ENCODE data around the gene TCAP.

Gene TCAP

DNA sequence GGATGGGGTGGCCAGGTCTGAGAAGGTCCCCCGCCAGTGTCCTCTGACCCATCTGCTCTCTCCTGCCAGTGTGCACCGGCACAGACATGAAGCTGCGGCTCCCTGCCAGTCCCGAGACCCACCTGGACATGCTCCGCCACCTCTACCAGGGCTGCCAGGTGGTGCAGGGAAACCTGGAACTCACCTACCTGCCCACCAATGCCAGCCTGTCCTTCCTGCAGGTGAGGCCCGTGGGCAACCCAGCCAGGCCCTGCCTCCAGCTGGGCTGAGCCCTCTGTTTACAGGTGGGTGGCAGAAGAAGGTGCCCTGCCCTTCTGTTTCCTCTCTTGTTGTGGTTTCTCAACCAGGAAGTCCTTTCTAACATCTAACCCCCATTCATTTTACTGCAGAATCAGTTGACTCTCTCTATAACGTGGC is 41.8 kb downstream of the TCAP start:
- no peak for TF ChIP-seq RAD21 (IDR thresholded peaks at IDR 0.05; ENCODE audit: low read depth)
- no peak for TF ChIP-seq TCF12 (IDR thresholded peaks at IDR 0.05; ENCODE audit: low read depth)
- TF ChIP-seq EGR1 (IDR thresholded peaks at IDR 0.05) = no peak
- no peak for TF ChIP-seq CEBPB (IDR thresholded peaks at IDR 0.05)
- TF ChIP-seq TAF1 (IDR thresholded peaks at IDR 0.05; ENCODE audit: low read depth) = no peak
- no peak for TF ChIP-seq YY1 (IDR thresholded peaks at IDR 0.05; ENCODE audit: low read depth)
- TF ChIP-seq, protein P1, sequence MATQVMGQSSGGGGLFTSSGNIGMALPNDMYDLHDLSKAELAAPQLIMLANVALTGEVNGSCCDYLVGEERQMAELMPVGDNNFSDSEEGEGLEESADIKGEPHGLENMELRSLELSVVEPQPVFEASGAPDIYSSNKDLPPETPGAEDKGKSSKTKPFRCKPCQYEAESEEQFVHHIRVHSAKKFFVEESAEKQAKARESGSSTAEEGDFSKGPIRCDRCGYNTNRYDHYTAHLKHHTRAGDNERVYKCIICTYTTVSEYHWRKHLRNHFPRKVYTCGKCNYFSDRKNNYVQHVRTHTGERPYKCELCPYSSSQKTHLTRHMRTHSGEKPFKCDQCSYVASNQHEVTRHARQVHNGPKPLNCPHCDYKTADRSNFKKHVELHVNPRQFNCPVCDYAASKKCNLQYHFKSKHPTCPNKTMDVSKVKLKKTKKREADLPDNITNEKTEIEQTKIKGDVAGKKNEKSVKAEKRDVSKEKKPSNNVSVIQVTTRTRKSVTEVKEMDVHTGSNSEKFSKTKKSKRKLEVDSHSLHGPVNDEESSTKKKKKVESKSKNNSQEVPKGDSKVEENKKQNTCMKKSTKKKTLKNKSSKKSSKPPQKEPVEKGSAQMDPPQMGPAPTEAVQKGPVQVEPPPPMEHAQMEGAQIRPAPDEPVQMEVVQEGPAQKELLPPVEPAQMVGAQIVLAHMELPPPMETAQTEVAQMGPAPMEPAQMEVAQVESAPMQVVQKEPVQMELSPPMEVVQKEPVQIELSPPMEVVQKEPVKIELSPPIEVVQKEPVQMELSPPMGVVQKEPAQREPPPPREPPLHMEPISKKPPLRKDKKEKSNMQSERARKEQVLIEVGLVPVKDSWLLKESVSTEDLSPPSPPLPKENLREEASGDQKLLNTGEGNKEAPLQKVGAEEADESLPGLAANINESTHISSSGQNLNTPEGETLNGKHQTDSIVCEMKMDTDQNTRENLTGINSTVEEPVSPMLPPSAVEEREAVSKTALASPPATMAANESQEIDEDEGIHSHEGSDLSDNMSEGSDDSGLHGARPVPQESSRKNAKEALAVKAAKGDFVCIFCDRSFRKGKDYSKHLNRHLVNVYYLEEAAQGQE (IDR thresholded peaks at IDR 0.05; ENCODE audit: low read depth) = no peak
- TF ChIP-seq CREB1 (IDR thresholded peaks at IDR 0.05; ENCODE audit: low read depth) = no peak
- TF ChIP-seq, protein P2, sequence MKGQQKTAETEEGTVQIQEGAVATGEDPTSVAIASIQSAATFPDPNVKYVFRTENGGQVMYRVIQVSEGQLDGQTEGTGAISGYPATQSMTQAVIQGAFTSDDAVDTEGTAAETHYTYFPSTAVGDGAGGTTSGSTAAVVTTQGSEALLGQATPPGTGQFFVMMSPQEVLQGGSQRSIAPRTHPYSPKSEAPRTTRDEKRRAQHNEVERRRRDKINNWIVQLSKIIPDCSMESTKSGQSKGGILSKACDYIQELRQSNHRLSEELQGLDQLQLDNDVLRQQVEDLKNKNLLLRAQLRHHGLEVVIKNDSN (IDR thresholded peaks at IDR 0.05) = no peak
- TF ChIP-seq EP300 (IDR thresholded peaks at IDR 0.05; ENCODE audit: borderline replicate concordance) = no peak
- no peak for TF ChIP-seq TEAD4 (IDR thresholded peaks at IDR 0.05)
- no peak for TF ChIP-seq FOXM1 (IDR thresholded peaks at IDR 0.05; ENCODE audit: borderline replicate concordance, low read depth)
- TF ChIP-seq NFIC (IDR thresholded peaks at IDR 0.05) = no peak

DNA sequence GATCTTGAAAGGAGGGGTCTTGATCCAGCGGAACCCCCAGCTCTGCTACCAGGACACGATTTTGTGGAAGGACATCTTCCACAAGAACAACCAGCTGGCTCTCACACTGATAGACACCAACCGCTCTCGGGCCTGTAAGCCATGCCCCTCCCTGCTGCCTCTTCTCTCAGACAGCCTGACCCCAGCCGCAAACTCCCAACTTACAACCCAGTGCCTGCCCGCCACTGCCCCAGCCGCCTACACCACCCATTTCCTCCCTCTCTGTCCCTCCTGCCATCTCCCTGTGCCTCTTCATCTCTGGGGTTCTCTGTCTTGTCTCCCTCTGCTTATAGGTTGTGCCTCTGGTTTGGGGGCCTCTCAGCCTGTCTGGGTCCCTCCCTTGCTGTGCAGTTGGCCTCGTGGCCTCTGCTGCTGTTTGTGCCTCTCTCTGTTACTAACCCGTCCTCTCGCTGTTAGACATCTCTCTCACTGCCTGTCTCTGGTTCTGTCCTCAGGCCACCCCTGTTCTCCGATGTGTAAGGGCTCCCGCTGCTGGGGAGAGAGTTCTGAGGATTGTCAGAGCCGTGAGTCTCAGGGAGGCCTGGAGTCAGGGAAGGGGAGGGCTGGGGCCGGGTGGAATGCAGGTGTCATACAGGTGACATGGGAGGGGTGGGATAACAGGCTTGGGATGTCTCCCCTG is 44.3 kb downstream of the TCAP start:
- TF ChIP-seq CEBPB (IDR thresholded peaks at IDR 0.05) (no peak), CREB1 (IDR thresholded peaks at IDR 0.05; ENCODE audit: low read depth) (no peak), EGR1 (IDR thresholded peaks at IDR 0.05) (no peak), YY1 (IDR thresholded peaks at IDR 0.05; ENCODE audit: low read depth) (no peak), FOXM1 (IDR thresholded peaks at IDR 0.05; ENCODE audit: borderline replicate concordance, low read depth) (no peak), RAD21 (IDR thresholded peaks at IDR 0.05; ENCODE audit: low read depth) (no peak), ZBTB7A (IDR thresholded peaks at IDR 0.05; ENCODE audit: low read depth) (no peak), TAF1 (IDR thresholded peaks at IDR 0.05; ENCODE audit: low read depth) (no peak), NFIC (IDR thresholded peaks at IDR 0.05) (no peak), EP300 (IDR thresholded peaks at IDR 0.05; ENCODE audit: borderline replicate concordance) (no peak), TEAD4 (IDR thresholded peaks at IDR 0.05) (no peak), TCF12 (IDR thresholded peaks at IDR 0.05; ENCODE audit: low read depth) (no peak)
- TF ChIP-seq, protein P3, sequence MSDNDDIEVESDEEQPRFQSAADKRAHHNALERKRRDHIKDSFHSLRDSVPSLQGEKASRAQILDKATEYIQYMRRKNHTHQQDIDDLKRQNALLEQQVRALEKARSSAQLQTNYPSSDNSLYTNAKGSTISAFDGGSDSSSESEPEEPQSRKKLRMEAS (IDR thresholded peaks at IDR 0.05) = no peak
- TF ChIP-seq, protein P1 (IDR thresholded peaks at IDR 0.05; ENCODE audit: low read depth) = no peak
- TF ChIP-seq, protein P2 (IDR thresholded peaks at IDR 0.05) = no peak

DNA sequence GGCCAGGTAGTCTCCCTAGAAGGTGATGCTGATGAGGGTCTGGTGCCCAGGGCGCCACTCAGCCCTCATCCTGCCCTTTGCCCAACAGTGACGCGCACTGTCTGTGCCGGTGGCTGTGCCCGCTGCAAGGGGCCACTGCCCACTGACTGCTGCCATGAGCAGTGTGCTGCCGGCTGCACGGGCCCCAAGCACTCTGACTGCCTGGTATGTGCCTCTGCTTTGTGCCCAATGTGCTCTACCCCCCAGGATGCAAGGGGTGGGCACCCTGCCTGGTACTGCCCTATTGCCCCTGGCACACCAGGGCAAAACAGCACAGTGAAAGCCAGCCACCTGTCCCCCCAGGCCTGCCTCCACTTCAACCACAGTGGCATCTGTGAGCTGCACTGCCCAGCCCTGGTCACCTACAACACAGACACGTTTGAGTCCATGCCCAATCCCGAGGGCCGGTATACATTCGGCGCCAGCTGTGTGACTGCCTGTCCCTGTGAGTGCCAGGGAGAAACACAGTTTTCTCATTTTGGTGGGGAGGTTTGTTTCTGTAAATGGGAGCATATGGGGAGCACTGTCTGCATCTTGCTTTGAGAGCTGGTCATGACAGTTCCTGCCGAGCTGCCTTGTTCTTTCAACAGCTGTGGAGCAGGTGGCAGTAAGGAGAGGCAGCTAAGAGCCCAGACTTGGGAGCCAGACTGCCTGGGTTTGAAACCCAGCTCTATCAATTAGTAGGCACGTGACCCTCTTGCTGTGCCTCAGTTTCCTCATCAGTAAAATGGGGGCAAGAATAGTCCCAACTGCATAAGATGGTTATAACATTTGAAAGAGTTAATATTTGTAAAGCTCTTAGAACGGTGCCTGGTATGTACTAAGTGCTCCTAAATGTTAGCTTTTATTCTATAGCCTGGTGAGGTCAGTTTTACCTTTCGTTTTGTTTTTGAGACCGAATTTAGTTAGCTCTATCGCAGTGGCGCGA is 45.1 kb downstream of the TCAP start:
- no peak for TF ChIP-seq ZBTB7A (IDR thresholded peaks at IDR 0.05; ENCODE audit: low read depth)
- no peak for TF ChIP-seq FOXM1 (IDR thresholded peaks at IDR 0.05; ENCODE audit: borderline replicate concordance, low read depth)
- no peak for TF ChIP-seq NFIC (IDR thresholded peaks at IDR 0.05)
- no peak for TF ChIP-seq RAD21 (IDR thresholded peaks at IDR 0.05; ENCODE audit: low read depth)

DNA sequence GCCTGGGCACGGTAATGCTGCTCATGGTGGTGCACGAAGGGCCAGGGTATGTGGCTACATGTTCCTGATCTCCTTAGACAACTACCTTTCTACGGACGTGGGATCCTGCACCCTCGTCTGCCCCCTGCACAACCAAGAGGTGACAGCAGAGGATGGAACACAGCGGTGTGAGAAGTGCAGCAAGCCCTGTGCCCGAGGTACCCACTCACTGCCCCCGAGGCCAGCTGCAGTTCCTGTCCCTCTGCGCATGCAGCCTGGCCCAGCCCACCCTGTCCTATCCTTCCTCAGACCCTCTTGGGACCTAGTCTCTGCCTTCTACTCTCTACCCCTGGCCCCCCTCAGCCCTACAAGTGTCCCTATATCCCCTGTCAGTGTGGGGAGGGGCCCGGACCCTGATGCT is 46.7 kb downstream of the TCAP start:
- TF ChIP-seq YY1 (IDR thresholded peaks at IDR 0.05; ENCODE audit: low read depth) (no peak), CREB1 (IDR thresholded peaks at IDR 0.05; ENCODE audit: low read depth) (no peak), FOXM1 (IDR thresholded peaks at IDR 0.05; ENCODE audit: borderline replicate concordance, low read depth) (no peak), CEBPB (IDR thresholded peaks at IDR 0.05) (no peak), EP300 (IDR thresholded peaks at IDR 0.05; ENCODE audit: borderline replicate concordance) (no peak), RAD21 (IDR thresholded peaks at IDR 0.05; ENCODE audit: low read depth) (no peak), ZBTB7A (IDR thresholded peaks at IDR 0.05; ENCODE audit: low read depth) (no peak), EGR1 (IDR thresholded peaks at IDR 0.05) (no peak), NFIC (IDR thresholded peaks at IDR 0.05) (no peak), TAF1 (IDR thresholded peaks at IDR 0.05; ENCODE audit: low read depth) (no peak), TCF12 (IDR thresholded peaks at IDR 0.05; ENCODE audit: low read depth) (no peak), TEAD4 (IDR thresholded peaks at IDR 0.05) (no peak)
- TF ChIP-seq, protein P1 (IDR thresholded peaks at IDR 0.05; ENCODE audit: low read depth) = no peak
- TF ChIP-seq, protein P2 (IDR thresholded peaks at IDR 0.05) = no peak
- TF ChIP-seq, protein P3 (IDR thresholded peaks at IDR 0.05) = no peak
